NCI-H1105 (cell line): ENCODE results near the gene SPATA33.

ENCODE experiments used
- DNase-seq: peaks from one replicate; lab custom pipeline; 2025; lab: John Stamatoyannopoulos, UW

The SPATA33 gene

DNA sequence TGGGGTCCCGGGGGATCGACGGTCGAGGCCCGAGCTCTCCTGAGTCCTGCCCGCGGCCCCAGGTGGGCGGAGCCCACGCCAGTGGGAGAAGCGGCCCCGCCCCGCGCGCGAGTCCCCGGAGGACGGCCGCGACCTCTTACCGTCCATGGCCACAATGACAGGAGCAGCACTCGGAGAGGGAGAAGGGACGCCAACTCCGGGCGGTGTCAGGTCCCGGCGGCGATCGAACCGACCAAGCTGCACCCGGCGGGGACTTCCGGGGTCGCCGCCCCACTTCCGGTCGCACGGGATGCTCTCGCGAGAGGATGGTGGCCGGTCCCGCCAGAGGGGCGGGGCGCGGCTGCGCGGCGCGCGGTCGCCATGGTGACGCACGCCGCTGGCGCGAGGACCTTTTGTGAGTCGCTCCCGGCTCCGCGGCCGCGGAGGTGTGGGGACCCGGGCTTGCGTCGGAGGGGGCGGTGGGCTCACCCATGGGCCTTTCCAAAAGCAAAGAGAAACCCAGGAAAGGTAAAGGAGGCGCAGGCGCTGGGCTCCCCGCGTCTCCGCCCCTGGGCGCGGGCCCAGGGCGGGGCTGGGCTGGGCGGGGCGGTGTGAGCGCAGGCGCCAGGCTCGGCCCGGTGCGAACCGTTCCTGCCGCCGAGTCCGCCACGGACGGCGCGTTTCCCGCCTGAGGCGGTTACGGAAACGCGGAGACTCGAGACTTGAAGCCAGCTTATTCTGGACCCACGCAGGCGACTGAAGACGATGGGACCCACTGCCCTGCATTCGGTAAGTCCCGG lies at the start of gene SPATA33, which contains the start of gene CHMP1A:
Gene SPATA33, plus strand, starts transcription at position 395 of the 779 bp plus-strand sequence. Its CDS starts 76 bp downstream, at position 471.
Gene CHMP1A, minus strand, starts transcription at position 267 of the 779 bp plus-strand sequence. Its CDS starts 120 bp downstream, at position 147.
- DNase-seq: peak; percentile 58

DNA sequence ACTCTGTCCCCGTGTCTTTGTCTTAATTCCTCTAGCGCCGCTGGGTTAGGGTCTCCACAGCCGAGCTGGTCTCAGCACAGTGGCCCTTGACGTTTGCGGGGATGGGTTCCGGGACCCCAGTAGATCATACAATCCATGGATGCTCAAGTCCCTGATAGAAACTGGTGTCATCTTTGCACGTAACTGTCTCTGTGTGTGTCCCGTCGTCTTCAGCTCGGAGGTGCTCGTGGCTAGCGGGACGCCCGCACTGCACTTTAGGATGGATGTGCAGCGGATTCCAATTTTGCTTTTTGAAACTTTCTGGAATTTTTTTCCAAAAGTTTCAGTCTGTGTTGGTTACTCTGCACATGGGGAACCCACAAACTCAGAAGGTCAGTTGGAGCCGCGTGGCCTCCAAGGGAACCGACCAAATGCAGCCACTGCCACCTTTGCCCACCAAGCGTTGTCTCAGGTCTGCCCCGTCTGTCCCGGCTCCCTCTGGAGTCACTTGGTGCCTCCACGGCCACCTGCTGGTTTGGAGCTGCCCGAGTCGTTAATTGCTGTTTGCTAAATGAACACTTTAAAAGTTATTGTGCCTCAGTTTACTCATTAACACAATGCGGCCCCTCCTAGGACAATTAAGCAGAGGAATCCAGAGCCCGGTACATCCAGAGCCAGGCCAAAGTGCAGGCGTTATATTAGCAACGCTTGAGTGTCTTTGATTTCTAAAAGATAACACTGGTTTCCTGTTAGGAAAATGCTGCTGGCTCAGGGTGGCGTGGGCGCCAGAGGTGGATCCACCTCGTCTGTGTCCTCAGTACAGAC lies 49.5 kb upstream of the SPATA33 start:
- no peak for DNase-seq

DNA sequence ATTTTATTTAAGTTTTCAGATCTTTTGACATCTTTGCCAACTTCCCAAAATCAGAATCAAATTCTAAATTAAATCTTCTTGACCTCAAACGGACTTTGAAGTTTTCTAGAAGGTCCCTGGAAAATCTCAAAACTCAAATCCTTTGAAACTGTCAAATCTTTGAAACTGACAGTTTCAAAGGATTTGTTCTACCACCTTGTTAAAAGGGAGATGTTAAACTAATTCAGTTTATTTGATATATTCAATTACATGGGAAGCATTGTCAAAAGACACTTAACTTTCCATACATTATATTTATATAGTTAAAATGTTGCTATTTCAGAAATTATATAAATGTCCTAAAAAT lies 47.6 kb upstream of the SPATA33 start:
- DNase-seq: no peak

DNA sequence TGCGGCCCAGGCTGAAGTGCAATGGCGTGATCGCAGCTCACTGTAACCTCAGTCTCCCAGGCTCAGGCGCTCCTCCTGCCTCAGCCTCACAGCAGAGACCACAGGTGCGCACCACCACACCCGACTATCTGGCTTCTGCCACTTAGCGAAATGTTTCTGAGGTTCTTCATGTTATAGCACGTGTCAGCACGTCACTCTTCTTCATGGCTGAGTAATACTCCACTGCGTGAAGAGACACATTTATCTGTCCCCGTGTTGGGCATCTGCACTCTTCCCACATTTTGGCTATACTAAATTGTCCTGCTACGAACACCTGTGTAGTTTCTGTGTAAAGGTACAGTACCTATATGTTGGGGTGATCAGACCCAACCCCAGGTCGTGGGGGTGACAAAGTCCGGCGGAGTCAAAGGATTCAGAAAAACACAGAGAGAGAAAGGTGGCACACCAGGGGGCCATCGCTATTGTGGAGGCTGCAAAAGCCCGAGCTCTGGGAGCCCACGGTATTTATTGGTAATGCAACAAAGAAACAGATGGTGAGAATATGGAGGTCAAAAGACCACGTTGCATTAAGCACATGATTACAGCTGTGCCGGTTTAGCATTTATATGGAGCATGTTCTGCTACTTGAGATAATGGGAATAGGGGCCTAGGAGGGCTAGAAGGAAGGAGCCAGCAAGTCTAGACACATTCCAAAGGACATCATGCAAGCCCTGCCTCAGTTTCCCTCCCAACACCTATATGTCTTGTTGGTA lies 45.0 kb upstream of the SPATA33 start:
- DNase-seq: no peak

DNA sequence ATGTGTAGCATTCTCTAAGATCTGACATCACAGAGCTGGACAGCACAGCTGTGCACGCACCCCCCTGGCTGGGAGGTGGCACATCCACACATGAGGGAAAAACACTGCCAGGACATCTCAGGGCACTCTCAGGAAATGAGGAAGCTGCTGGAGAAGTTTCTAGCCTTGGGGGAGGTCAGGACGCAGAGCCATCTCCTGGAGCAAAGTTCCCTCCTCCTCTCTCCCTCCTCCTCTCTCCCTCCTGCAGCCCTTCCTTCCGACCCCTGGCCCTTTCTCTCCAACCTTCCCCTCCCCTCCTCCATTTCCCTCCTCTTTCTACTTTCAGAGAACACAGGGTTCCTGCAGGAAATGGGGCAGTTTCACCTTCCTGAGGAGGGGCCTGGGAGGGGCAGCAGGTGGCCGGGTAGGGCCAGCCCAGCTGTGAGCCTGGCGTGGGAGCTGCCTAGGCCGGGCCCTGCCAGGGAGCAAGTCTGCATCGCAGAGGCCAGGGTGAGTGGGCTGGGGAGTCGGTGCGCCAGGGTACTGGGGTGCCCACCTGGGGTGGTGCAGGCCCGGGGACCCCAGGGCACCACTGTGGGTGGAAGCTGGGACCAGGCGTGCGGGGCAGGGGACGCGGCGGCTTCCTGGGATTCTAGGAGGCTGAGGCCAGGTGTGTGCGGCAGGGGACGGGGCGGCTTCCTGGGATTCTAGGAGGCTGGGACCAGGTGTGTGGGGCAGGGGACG lies 44.2 kb upstream of the SPATA33 start, which contains the start of gene DPEP1:
Gene DPEP1, plus strand, starts transcription at position 412 of the 723 bp plus-strand sequence. CDS start 16,769 bp downstream, outside the sequence.
- DNase-seq: no peak

DNA sequence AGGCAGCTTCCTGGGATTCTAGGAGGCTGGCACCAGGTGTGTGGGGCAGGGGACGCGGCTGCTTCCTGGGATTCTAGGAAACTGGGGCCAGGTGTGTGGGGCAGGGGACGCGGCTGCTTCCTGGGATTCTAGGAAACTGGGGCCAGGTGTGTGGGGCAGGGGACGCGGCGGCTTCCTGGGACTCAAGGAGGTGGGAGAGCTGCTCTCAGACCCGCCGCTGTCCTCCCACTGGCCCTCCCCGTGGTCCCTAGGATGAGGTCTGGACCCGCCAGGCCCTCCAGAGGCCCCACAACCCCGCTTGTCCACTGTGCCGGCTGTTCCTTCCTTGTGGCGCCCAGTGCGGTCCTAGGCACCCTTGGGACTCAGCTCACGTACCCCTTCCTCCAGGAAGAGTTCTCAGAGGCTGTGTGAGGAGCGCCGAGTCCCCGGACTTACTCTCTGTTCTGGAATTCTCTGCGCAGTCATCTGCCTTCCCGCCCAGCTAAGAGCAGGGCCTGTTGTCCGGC lies 43.6 kb upstream of the SPATA33 start:
- no peak for DNase-seq

DNA sequence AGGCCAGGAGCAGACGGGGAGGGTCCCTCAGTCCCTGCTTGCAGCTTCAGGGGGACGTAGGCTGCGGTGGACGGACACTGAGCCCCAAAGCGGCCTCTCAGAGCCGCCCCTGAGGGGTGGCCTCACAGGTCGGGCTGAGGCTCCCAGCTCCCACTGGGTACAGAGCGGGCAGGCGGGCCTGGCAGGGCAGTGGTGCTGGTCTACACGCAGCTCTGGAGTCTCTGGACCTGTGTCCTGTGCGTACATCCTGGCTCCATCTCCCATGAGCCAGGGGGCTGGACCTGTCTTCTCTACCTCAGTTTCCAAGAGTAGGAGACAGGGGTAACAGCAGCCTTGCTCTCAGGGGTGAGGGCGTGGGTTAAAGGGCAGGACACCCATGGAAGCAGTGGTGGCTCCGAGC lies 42.5 kb upstream of the SPATA33 start:
- no peak for DNase-seq

DNA sequence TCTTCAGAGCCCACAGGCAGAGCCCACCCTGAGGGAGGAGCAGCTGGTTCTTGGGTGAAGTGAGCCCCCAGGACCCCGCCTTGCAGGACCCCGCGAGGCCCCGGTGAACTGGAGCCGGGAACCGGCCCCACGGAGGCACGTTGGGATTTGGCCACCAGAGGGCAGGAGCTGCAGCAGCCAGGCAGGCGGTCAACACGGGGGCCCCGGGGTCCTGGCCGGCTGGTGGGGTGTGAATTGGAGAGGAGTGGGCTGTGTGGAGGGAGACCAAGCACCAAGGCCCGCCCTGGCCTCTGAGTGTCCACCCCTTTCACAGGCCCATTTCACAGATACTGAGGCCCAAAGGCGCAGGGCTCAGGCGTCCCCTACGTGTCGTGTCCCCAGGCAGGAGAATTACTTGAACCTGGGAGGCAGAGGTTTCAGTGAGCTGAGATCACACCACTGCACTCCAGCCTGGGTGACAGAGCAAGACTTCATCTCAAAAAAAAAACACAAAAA lies 42.0 kb upstream of the SPATA33 start:
- no peak for DNase-seq

DNA sequence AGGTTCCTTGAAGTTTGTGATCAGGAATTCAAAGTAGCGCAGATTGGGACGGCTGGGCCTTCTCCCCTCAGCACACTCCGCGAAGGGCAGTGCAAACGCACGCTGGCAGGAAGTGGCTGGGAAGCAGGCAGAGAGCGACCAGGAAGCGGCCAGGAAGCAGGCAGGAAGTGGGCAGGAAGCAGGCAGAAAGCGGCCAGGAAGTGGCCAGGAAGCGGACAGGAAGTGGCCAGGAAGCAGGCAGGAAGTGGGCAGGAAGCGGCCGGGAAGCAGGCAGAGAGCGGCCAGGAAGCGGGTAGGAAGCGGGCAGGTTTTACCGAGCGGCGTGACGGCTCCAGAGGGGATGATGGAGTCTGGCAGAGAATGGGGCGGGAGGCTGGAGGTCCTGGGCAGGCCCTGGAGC lies 41.0 kb upstream of the SPATA33 start:
- no peak for DNase-seq

DNA sequence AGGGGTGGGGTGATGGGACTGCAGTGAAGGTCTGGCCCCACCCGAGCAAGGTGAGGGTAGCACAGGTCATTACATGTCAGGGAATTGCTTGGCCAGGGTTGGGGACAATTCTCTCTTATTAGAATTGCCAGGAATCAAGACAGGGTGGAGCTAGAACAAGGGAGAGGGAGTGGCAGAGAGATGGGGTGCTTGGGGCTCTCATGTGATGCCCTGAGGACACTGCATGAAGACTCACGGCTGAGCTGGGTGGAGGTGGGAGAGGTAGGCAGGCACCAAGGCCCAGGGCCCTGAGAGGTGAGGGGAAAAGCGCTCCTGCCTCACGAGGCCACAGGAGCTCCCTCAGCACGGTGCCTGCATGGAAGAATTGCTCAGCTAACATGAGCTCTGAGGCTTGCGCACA lies 40.6 kb upstream of the SPATA33 start:
- DNase-seq: no peak

DNA sequence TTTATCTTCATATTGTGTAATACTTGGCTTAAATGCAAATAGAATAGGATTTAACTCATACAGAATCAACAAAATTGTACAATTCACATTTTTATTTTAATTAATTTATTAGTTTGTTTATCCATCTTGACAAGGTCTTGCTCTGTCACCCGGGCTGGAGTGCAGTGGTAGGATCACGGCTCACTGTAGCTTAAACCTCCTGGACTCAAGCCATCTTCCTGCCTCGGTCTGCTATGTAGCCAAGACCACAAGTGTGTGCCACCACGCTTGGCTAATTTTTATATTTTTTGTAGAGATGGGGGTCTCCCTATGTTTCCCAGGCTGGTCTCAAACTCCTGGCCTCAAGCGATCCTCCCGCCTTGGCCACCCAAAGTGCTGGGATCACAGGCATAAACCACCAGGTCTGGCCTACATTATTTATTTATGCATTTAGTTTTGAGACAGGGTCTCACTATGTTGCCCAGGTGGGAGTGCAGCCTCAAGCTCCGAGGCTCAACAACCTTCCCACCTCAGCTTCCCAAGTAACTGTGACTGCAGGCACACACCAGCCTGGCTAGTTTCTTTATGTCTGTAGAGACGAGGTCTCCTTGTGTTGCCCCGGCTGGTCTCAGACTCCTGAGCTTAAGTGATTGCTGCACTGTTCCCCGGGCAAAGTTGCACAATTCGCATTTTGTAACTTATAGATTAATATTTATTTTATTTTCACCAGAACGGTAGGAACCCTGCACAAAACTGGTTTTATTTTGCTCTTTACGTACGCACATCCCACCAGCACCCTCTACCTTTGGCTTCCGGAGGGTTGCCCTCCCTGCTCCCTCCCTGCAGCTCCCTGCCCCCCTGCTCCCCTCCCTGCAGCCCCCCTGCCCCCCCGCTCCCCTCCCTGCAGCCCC lies 39.3 kb upstream of the SPATA33 start:
- no peak for DNase-seq

DNA sequence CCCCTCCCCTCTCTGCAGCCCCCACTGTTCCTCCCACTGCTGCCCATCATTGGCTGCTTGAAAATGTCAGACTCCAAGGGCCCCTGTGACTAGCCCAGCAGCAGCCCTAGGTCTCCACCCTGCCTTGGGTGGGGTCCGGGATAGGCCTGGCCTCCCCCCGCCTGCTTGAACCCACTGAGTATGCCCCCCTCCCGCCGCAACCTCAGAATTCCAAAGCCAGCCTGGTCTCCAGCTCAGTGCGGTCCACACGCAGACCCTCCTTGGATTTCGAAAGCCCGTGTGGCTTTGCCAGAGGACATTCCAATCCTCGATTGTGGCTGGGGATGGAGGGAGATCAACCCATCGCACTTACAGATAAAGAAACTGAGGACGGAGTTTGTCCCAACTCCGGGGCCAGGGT lies 37.8 kb upstream of the SPATA33 start:
- no peak for DNase-seq

DNA sequence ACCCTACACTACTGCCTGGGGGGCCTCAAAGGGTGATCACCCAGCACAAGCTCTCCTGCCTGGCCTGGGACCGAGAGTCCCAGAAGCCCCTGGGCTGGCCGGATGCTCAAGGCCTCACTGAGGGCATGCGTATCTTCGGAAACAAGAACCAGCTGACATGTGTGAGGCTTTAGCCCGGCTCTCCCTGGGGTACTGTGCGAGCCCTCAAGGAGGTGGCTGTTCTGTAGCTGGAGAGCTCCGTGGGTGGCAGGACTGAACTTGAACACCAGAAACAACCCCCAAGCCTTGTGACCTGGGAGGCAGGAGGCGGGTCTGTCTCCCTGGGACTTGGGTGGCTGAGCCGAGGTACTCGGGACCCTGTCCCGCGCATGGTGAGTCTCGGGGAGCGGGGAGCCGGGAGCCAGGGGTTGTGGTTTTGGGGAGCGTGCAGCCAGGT lies 37.2 kb upstream of the SPATA33 start:
- DNase-seq: no peak

DNA sequence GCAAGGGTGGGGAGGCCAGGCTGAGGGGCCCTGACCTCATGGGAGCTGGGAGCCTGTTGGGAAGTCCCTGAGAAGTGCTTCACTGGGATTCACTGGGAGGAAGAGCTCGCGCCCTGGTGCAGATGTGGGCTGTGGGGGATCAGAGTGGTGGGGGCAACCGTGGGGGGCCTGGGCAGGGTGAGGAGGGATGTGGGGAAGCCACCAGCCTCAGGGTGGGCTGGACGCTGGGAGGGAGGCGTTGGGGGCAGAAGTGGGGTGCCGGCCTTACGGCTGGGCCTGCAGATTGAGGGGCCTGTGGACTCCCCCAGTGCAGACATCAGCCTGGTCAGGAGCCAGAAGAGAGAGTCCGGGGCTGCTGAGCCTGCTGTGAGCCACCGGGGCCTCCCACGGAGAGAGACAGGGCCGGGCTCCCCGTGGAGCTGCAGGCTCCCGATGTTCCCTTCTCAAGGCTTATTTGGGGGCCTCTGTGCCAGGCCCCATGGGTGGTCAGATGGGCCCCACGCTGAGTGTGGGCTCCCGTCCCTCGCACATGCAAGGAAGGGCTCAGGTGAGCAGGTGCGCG lies 36.4 kb upstream of the SPATA33 start:
- DNase-seq: no peak

DNA sequence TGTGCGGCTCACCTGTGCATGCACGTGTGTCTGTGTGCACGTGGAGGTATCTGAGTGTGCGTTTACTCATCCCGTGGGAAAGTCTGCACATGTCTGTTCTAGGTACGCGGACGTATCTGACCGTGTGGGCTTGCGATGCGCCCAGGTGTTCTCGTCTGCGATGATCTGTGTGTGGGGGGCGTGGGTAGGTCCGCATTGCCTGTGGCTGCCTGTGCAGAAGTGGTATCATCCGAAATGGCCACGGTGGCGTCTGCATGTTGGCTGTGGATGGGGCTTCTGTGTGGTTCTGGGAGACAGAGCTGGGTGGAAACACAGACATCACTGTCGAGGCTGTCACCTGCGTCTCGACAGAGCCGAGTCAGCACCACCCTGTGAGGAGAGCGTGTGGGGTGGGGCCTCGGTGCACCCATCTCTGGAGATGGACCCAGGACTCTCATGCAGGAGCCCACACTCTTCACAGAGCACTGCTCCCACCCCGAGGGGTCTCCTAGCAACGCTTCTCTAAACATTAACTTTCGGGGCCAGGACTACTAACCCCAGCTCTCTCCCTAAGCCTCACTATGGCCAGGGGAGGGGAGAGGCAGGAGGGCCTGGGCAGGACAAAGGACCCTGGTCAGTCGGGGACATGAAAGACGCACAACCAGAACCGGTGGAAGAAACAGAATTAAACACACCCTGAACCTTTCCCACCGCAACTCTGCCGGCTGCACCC lies 35.8 kb upstream of the SPATA33 start:
- no peak for DNase-seq

DNA sequence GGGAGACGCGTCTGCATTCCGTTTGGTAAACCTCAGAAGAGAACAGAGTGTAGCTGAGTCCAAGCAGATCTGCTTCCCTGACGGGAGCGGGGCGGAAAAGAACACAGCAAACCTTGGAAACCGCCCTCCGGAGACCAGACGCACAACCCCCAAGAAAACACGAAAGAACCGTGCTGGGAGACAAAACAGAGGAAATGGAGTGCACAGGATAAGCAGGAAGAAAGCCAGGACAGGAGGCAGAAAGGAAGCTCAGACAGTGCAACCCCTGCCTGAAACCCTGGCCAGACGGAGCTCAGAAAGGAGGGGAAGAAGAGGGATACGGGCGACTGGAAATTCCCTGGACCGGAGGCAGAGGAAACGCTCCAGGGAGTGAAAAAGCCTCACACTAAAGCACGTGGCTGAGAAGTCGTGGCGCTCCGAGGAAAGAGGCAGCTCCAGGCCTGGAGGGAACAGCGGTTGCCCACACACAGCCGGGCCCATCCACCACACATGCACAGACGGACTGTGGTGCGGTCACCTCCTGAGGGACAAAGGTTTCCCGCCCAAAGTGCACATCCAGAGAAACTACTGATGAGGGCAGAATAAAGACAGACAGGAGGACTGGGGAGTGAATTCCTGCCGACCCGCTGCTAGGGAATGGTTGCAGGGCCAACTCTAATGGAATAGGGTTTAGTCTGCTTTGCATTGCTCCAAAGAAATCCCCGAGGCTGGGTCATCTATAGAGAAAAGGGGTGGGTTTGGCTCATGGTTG lies 34.0 kb upstream of the SPATA33 start:
- DNase-seq: no peak

DNA sequence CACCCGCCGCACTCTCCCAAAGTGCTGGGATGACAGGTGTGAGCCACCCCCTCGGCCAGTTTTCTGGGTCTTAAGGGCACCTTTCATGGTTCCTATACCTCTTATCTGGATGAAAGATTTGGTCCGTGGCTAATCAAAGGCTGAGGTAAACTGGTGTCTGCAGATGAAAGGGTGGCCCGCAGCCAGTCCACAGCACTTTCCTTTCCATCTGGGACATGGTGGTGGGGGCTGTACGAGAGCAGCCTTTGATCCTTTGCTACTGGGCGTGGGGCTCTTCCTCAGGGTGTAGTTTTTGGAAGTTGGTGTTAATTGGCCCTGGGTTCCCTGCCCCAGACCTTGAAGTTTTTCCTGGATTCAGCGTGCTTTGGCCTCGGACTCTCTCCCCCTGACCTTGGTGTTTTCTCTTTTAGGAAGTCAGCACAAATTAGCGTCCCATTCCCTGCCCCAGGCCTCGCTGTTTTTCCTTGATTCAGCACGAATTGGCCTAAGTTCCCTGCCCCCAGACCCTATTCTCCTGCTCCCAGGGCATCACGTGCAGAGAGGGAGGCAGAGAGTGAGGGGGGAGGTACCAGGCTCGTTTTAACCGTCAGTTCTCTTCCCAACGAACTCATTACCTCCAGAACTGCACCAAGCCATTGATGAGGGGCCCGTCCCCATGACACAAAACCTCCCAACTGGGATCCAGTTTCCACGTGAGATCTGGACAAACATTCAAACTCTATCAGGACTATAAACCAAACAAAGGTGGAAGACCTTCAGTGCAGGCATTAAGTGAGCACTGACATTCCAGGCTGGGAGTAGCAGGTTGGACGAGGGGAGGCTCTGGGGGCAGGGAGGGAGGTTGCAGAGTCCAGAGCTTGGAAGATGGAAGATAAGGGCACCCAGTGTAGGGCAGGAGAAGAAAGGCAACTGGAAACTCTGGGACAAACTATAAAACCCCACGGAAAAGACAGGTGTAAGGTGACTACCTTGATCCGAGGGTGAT lies 32.6 kb upstream of the SPATA33 start:
- no peak for DNase-seq
